ENCODE results near the gene OR1J2. TPM values are rescaled to one million over a fixed set of nuclear protein-coding genes. Genes with fewer than 3 reads are reported as not detected.

The OR1J2 gene
- total and polyA plus RNA-seq, 8 donors: 0.12 TPM; not detected in 7

GRCh38 chr9:122468735-122469134 lies 41.9 kb upstream of the OR1J2 start:
- ATAC-seq (no peak), DNase-seq (no peak), FAIRE-seq (no peak)
- Histone ChIP-seq H3K4me1 (peaks cover 0 to 5% (median 0%) of the 10 kb centered on the region in 3 donors), H3K27ac (no peak overlapping the region), H3K27me3 (no peaks in the 10 kb centered on the region), H3K36me3 (no peaks in the 10 kb centered on the region), H3K9me3 (no peaks in the 10 kb centered on the region), H3K4me3 (no peak overlapping the region)
- no peak for TF ChIP-seq CTCF (IDR thresholded peaks at IDR 0.05)
- intact Hi-C loops (cut with DNase I): loop anchor here in 2 of 3 donors (5.0 to 10.0 kb wide), 2 partner anchors 344 to 526 kb away; no protein-coding TSS in a partner anchor
- 56 to 64% methylated on average over 4 of the region's 4 CpGs for WGBS, 2 donors

DNA sequence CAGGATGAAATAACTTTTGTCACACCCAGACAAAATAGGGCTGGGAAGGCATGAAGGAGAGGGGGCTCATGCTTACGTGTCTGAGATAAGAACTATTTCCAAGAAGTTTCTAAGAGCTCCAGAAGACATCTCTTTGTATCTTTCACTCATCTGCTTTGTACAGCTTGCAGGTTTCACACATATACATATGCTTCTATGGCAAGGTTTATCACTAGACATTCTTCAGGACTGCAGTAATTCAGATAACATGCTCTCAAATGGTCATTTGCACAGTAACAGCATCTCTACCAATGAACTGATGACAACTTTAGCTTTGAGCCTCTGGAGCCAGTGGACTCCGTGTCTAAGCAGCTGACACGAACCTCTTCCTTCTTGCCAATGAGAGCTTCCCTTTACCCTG lies 36.0 kb upstream of the OR1J2 start:
- H3K27me3 ChIP-seq: no peaks in the 10 kb centered on the region
- no peaks in the 10 kb centered on the region for H3K36me3 ChIP-seq
- FAIRE-seq: no peak
- no peak overlapping the region for H3K4me3 ChIP-seq
- TF ChIP-seq CTCF (IDR thresholded peaks at IDR 0.05): no peak
- no peak for DNase-seq
- no peaks in the 10 kb centered on the region for H3K4me1 ChIP-seq
- intact Hi-C loops (cut with DNase I): no loop called here
- WGBS, 2 donors: 55 to 72% methylated on average over 3 of the region's 3 CpGs
- no peak overlapping the region for H3K27ac ChIP-seq
- no peak for ATAC-seq
- no peaks in the 10 kb centered on the region for H3K9me3 ChIP-seq

GRCh38 chr9:122475717-122476116 lies 34.9 kb upstream of the OR1J2 start:
- WGBS, 2 donors: 41 to 54% methylated on average over 2 of the region's 2 CpGs
- DNase-seq (no peak), FAIRE-seq (no peak), ATAC-seq (no peak)
- H3K27me3 ChIP-seq: no peaks in the 10 kb centered on the region
- H3K9me3 ChIP-seq: no peaks in the 10 kb centered on the region
- H3K4me1 ChIP-seq: no peaks in the 10 kb centered on the region
- intact Hi-C loops (cut with DNase I): no loop called here
- H3K36me3 ChIP-seq: no peaks in the 10 kb centered on the region
- no peak overlapping the region for H3K4me3 ChIP-seq
- no peak overlapping the region for H3K27ac ChIP-seq
- no peak for TF ChIP-seq CTCF (IDR thresholded peaks at IDR 0.05)

GRCh38 chr9:122477346-122477745 lies 33.3 kb upstream of the OR1J2 start:
- no peak for ATAC-seq
- FAIRE-seq: no peak

More at GRCh38 chr9:122477346-122477745, 33.3 kb upstream of the OR1J2 start:
- DNase-seq: no peak
- 77 to 81% methylated on average over 3 of the region's 3 CpGs for WGBS, 2 donors
- Histone ChIP-seq H3K9me3 (no peaks in the 10 kb centered on the region), H3K27ac (no peak overlapping the region), H3K36me3 (no peaks in the 10 kb centered on the region), H3K4me3 (no peak overlapping the region), H3K27me3 (no peaks in the 10 kb centered on the region), H3K4me1 (no peaks in the 10 kb centered on the region)
- no peak for TF ChIP-seq CTCF (IDR thresholded peaks at IDR 0.05)
- intact Hi-C loops (cut with DNase I): no loop called here

All from pancreas (tissue), 10 donors.